ENCODE data around the gene ROCK2.

- no peak for TF ChIP-seq POLR2A (IDR thresholded peaks at IDR 0.05)
- TF ChIP-seq, protein P1, sequence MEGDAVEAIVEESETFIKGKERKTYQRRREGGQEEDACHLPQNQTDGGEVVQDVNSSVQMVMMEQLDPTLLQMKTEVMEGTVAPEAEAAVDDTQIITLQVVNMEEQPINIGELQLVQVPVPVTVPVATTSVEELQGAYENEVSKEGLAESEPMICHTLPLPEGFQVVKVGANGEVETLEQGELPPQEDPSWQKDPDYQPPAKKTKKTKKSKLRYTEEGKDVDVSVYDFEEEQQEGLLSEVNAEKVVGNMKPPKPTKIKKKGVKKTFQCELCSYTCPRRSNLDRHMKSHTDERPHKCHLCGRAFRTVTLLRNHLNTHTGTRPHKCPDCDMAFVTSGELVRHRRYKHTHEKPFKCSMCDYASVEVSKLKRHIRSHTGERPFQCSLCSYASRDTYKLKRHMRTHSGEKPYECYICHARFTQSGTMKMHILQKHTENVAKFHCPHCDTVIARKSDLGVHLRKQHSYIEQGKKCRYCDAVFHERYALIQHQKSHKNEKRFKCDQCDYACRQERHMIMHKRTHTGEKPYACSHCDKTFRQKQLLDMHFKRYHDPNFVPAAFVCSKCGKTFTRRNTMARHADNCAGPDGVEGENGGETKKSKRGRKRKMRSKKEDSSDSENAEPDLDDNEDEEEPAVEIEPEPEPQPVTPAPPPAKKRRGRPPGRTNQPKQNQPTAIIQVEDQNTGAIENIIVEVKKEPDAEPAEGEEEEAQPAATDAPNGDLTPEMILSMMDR (IDR thresholded peaks at IDR 0.05 in 8 of 11, conservative IDR thresholded peaks at IDR 0.05 in 3 of 11), result no peak
- TF ChIP-seq POLR2AphosphoS5 (IDR thresholded peaks at IDR 0.05), result no peak
Observed at GRCh38 chr2:11257964-11258363, 86.5 kb downstream of the ROCK2 start.
